GM21619 (cell line): ENCODE measurements around the gene MAPKAPK3.

Experiments
- ATAC-seq: cut with Tn5 transposase; IDR thresholded peaks from one replicate; pipeline ENCODE4 v1.9.1; 2021; ENCODE audit not compliant: unreplicated experiment

The MAPKAPK3 gene

DNA sequence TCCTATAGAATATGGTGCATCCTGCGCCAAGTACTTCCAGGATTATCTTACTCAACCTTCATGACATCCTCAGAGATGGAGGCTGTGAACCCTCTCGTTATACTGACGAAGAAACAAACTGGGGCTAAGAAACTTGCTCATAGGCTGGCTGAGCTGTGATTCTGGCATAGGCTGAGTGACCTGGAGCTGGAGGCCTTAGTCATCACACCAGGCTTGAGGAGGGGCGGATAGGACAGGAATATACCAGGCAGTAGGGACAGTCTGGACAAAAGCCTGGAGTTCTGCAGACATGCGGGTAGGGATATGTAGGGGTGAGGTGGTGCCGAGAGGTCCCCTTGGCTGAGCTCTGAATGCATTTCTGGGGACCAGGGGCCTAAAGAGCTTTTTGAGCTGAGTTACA lies 29.6 kb upstream of the MAPKAPK3 start:
- ATAC-seq: no peak

DNA sequence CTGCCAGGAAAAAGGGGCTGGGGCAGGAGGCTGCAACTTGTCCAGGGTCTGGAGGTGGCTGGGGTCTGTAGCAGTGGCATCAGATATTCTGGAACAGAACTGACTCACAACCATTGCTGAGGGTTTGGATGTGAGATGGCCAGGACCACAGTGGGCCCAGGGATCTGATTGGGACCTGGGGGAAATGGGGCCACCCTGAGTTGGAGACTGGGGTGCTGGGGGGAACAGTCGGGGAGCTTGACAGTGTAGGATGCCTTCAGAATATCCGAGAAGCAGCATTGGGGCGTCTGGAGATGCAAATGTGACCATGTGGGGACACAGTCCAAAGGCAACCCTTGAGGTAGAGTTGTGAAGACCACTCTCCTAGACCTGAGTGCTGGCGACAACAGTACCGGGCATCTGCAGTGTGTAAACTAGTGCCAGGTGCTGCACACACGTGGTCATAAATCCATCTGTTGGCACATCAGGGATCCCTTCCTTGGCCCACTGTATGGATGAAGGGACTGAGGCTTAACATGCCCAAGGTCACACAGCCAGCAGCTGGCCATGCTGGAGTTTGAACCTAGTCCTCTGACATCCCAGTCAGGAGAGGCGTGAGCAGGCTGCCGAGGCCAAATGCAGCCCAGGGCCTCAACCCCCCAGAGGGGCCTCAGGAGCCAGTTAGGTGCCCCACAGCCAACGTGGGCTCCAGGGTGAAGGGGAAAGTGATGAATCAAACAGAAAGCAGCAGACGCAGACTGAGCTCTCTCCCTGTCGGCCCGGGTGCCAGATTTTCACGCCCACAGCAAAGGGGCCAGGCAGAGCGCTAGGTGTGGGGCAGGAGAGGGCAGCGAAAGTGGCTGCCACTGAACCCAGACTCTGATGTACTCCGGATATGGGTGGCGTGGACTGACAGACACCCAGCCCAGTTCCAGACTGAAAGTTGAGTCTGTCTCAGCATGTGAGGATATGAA lies 28.9 kb upstream of the MAPKAPK3 start:
- ATAC-seq: no peak

GRCh38 chr3:50588759-50589433 lies 28.1 kb upstream of the MAPKAPK3 start:
- no peak for ATAC-seq

GRCh38 chr3:50591196-50591741 lies 25.7 kb upstream of the MAPKAPK3 start:
- no peak for ATAC-seq

GRCh38 chr3:50592568-50592967 lies 24.4 kb upstream of the MAPKAPK3 start:
- ATAC-seq: no peak

DNA sequence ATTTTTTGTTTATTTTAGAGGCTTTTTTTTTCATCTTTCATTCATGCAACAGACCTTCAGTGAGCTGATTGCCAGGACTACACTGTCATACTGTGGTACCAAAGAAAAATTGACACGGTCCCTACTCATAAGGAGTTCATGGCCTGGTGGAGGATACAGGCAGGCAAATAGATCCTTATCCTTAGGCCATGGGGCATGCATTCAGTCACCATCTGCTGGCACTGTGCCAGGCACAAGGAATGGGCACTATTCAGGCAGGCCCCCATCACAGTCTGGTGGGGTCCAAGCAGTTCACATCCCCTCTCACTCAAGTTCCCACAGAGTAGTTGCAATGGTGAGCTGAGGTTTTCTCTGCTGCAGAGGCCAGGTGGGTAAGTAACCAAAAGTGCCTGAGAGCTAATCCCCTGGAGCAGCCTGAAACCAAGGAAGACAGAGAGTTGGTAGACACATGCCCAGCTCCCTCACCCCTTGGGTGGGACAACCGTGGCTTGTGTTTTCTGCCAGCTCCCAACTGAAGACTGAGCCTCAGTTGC lies 22.6 kb upstream of the MAPKAPK3 start:
- ATAC-seq: no peak

DNA sequence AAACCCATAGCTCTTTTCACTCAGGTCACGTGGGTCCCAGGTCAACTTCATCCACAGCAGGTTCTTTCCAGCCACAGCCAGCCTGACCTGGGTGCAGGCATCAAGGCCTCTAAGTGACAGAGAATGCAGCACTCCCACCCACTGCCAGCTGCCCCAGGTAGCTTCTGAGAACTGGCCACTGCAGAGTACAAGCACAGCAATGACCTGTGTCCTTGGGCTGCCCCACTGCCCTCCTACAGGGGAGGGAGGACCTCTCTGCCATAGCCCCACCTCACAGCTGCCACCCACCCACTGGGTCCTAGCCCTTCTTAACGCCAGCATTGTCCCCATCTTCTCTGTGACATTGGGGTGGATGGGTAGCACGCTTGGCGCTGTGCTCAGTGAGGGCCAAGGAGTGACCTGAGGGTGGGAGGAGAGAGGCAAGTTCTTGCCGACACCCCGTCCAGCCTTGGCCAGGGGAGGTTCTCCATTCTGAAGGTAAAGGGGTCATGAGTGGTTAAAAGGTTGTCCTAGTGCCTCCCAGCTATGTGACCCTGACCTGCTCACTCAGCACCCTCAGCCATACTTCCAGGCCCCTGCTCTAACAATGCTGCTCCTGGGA lies 17.7 kb upstream of the MAPKAPK3 start:
- no peak for ATAC-seq

DNA sequence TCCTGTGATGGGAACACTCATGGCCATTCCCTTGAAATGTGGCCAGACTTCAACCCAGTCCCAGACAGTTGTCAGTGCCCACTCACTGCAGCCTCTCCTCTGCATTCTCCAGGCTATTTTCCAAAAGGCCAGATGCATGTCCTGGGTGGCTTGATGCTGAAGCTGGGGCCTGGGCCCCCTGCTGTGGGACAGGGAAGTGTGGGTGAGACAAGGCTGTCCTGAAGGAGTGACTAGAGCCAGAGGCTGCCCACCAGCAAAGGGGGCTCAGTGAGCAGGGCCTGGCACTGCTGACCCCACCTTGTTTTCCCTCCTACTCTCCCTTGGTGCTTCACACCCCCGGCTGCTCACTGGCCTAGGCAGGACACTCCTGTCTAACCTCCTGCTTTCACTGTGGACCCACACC lies 17.2 kb upstream of the MAPKAPK3 start:
- no peak for ATAC-seq

- ATAC-seq: no peak
Observed at GRCh38 chr3:50600141-50600753, 16.7 kb upstream of the MAPKAPK3 start.

- ATAC-seq: peak; percentile 64
Observed at GRCh38 chr3:50600841-50601591, 15.9 kb upstream of the MAPKAPK3 start.

DNA sequence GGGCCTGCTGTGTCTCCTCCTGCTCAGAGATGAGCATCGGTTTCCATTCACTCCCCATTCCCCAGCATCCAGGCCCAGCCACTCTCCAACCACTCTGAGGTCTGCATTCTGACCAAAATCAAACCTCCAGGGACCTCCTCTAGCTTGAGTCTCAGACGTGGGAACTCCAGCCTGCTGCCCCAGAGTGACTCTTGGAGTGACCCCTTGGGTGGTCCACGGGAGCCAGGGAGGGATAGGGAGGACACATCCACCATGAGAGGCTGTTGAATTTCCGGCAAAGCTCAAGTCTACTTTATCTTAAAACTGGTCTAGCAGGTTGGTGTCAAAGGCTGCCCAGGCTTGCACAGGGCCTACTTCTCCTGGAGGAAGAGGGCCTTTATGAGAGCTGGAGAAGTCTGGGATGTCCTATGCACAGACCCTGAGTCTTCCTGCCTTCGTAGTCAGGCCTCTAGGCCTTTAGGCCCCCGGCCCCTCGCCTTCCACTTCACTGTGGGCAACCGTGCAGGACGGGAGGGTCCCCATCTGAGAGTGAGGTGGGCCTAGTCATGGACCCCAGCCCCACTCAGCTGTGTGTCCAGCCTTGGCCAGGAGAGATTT lies 14.3 kb upstream of the MAPKAPK3 start:
- ATAC-seq: no peak

DNA sequence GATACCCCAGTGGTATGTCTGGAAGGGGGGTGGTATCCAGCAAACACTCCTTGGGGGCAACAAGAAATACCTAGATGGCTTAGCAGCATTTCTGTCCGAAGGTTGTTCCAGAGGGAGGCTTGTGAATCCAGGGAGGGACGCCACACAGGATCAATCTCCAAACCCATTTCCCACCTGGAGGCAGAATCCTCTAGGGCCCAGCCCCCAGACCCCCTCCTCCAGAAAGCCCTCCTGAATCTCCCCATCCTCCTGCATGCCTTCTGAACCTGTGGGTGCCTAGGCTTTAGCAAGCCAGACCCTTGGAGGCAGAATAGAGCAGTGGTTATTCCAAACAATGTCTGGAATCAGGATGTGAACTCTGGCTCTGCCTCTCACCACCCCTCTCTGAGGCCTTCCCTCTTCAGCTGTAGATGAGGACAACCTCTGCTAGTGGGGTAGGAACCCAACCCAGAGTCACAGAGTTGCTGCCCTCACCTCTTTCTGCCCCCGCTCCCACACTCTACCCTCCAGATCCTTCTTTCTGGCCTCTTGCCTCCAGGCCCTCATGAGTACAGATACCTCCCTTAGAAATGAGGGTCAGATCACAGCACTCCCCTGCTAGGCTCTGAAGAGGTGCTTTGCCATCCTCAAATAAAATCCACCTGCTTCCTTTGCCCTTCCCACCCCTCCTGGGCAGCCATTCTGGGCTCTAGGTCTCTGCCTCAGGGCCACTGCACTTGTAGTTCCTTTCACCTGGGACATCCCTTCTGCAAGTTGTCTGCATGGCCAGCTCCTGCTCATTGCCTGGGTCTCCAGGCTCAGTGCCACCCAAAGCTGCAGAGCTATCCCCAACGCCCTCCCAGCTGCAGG lies 13.5 kb upstream of the MAPKAPK3 start:
- ATAC-seq: no peak

DNA sequence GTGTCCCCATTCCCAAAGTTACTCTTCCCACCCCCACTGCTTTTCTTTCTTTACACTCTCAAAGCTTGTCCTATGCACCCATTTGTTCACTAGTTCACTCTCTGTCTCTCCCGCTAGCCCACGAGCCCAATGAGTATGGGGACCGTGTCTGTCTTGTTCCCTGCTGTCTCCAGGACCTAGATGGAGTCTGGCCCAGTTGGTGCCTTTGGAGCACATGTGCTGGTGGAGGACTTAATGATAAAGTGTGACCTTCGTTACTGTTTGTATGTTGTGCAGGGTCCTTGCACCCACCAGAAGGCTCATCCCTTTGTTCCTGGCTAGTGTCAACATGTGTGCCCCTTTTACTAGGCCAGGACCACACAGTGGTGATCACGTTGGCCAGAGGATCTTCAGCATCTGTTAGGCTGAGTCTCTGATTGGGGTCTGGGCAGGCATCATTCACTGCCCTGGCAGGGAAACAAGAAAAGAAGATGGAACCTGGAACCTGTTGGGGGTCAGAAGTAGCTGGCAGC lies 12.8 kb upstream of the MAPKAPK3 start:
- no peak for ATAC-seq

GRCh38 chr3:50604628-50605588 lies 12.0 kb upstream of the MAPKAPK3 start:
- ATAC-seq: no peak

DNA sequence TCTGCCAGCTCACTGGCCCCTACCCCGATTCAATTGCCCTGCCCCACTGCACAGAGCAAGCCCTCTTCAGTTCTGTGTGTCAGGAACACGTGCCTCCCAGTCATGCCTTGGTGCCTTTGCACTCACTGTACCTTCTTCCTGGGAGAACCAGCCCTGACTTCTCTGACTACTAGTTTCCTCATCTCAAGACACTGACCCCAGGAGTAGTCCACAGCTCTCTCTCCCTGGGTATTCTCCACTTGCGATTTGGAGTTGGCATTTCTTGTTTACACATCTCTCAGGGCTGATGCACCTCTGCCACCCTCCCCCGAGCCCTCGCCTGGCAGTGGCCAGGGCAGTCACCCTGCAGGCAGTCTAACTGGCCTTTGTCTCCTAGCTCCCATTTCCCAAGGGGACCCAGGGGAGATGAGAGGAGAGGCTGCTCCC lies 11.0 kb upstream of the MAPKAPK3 start:
- no peak for ATAC-seq

GRCh38 chr3:50606596-50606995 lies 10.4 kb upstream of the MAPKAPK3 start:
- no peak for ATAC-seq

- ATAC-seq: no peak
Observed at GRCh38 chr3:50607271-50608091, 9.5 kb upstream of the MAPKAPK3 start.
